VCaP (cell line): ENCODE results near the gene ALPP.

Experiments used
- H3K27ac ChIP-seq: fragments of 450-650 bp; 2 replicates; pipeline ENCODE4 v1.5.1; 2017
- TF ChIP-seq, protein P1 (sequence below): fragments of 450-650 bp; conservative IDR thresholded peaks from 2 replicates; pipeline ENCODE4 v1.5.1; 2017; ENCODE audit warnings: mild to moderate bottlenecking, moderate library complexity

ALPP gene

GRCh38 chr2:232340171-232340935, 38.2 kb upstream of the ALPP start:
- TF ChIP-seq, protein P1, sequence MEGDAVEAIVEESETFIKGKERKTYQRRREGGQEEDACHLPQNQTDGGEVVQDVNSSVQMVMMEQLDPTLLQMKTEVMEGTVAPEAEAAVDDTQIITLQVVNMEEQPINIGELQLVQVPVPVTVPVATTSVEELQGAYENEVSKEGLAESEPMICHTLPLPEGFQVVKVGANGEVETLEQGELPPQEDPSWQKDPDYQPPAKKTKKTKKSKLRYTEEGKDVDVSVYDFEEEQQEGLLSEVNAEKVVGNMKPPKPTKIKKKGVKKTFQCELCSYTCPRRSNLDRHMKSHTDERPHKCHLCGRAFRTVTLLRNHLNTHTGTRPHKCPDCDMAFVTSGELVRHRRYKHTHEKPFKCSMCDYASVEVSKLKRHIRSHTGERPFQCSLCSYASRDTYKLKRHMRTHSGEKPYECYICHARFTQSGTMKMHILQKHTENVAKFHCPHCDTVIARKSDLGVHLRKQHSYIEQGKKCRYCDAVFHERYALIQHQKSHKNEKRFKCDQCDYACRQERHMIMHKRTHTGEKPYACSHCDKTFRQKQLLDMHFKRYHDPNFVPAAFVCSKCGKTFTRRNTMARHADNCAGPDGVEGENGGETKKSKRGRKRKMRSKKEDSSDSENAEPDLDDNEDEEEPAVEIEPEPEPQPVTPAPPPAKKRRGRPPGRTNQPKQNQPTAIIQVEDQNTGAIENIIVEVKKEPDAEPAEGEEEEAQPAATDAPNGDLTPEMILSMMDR = no peak

GRCh38 chr2:232341061-232341738, 37.4 kb upstream of the ALPP start:
- H3K27ac ChIP-seq = no peak overlapping the region
- TF ChIP-seq, protein P1 = no peak

More at GRCh38 chr2:232340171-232340935, 38.2 kb upstream of the ALPP start:
- H3K27ac ChIP-seq = no peak overlapping the region

- TF ChIP-seq, protein P1 = no peak
- no peak overlapping the region for H3K27ac ChIP-seq
Measured at GRCh38 chr2:232341739-232342126, 36.8 kb upstream of the ALPP start.

DNA sequence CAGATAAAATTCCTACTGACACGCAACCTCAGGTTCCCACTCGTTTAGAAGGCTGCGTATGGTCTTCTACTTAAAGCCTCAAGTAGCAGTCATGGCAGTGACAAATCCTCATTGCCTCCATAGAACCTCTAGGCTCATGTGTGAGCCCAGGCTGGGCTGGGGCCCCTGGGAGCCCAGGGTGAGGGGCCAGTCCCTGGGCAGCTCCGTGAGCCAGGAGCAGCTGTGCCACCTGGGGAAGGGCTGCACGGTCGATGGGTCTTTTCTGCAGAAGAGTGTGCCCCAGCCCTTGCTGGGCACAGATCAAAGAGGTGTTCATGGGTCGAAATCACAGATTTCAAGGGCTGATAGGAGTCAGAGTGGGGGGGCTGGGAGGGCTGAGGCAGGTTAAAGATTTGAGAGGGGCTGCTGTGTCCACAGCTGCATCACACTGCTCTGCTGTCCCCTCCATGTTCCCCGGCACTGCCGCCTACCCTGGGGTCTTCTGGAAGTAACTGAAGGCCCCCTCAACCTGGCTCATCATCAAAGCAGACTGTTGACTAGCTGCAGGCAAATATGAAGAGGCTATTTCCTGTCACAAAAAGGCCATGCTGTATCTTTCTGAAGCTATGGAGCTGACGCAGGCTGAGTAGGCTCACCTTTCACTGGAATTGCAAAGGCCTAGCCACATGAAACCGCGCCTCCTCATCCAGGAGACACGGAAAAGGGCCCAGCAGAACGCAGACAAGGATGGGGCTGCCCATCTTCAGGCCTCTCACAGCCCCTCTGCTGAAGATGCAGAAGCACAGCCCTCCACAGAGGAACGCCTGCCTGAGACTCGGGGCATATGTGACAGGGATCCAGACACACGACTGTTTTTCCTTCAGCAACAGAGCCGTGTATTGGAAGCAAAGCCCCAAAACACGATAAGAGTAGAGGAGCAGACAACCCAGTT, 35.7 kb upstream of the ALPP start:
- no peak overlapping the region for H3K27ac ChIP-seq
- TF ChIP-seq, protein P1 = no peak

DNA sequence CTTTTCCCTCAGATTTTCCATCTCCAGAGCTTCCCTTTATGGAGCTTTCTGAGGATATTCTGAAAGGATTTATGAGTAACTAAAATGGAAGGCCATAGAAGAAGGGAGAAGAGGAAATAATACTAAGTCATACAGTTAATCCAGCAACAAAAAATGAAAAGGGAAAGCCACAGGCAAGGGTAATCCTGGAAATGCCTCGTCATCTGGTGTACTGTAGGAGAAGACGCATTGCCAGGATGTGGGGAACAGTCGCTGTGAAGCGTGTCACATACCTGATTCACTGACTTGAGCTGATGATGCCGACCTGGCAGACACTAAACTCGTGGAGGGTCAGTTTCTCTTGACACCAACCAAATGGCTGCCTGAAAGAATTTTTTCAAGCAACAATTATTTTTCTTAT, 34.7 kb upstream of the ALPP start:
- H3K27ac ChIP-seq = no peak overlapping the region
- TF ChIP-seq, protein P1 = no peak

DNA sequence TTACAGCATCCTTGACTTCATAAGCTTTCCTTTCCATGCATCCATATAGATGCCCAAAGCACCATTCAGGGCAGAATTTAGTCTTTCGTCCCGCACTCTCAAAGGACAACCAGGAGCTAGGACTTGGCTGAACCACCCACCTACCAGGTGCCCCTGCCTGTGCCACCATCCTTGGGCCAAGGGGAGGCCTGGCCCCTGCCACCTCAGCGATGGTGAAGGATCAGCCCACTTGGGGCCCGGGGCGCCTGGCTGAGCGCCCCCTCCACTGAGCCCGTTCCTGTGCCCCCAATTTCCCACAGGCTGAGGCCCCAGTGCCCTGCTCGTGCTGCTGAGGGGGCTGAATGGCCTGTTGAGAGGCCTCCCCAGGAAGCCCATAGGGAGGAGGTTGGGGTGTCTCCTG, 33.3 kb upstream of the ALPP start:
- no peak overlapping the region for H3K27ac ChIP-seq
- TF ChIP-seq, protein P1 = no peak

DNA sequence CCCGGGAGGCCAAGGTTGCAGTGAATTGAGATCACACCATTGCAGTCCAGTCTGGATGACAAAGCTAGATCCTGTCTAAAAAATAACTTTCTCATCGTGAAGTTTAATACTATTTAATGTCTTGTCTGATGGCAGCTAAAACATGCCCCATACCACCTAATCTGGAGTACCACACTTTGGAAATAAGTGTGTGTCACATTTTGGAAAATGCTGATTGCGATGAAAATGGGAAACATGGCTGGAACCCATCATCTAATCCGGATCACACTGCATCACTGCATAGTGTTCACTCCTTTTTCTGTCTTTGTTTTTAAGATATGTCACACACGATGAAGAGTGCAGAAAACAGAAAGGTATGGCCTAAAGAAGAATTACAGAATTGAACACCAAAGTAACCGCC, 31.2 kb upstream of the ALPP start:
- H3K27ac ChIP-seq = no peak overlapping the region
- TF ChIP-seq, protein P1 = no peak
